Measurements from ENCODE around the gene GREB1.

Gene GREB1

DNA sequence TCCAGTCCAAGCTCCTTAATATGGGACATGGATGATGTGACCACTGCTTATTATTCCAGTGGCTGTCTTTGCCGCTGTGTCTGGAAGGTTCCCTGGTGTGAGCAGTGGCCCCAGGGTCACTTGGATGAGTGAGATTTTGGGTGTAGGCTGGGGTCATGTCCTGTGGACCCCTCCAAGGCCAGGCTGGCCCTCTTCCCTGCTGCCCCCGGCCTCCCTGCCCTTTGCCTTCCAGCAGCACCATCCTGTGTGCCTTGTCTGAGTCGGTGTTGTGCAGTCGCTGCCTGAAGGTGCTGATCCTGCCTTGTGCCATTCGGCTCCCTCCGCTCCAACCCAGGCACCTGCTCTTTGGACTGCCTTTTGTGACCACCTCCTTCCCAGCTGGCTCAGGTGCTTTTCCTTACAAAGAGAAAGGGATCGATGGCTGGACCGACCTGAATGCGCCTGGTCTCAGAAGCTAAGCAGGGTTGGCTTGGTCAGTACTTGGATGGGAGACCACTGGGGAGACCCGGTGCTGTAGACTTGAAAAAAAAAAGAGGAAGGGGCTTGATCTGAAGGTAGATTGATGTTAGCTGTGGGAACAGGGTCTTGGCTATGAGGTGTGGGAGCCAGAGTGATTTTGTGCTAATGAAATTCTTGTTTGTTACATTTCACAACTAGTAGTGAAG is 16.7 kb upstream of the GREB1 start:
- no peak for DNase-seq (ENCODE audit: low read depth)
- TF ChIP-seq, protein P1, sequence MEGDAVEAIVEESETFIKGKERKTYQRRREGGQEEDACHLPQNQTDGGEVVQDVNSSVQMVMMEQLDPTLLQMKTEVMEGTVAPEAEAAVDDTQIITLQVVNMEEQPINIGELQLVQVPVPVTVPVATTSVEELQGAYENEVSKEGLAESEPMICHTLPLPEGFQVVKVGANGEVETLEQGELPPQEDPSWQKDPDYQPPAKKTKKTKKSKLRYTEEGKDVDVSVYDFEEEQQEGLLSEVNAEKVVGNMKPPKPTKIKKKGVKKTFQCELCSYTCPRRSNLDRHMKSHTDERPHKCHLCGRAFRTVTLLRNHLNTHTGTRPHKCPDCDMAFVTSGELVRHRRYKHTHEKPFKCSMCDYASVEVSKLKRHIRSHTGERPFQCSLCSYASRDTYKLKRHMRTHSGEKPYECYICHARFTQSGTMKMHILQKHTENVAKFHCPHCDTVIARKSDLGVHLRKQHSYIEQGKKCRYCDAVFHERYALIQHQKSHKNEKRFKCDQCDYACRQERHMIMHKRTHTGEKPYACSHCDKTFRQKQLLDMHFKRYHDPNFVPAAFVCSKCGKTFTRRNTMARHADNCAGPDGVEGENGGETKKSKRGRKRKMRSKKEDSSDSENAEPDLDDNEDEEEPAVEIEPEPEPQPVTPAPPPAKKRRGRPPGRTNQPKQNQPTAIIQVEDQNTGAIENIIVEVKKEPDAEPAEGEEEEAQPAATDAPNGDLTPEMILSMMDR (IDR thresholded peaks at IDR 0.05; ENCODE audit: insufficient read depth, low read depth, low read length, missing control alignments) = no peak
- H3K4me3 ChIP-seq (ENCODE audit: low read length) = no peak overlapping the region

- TF ChIP-seq, protein P1 (IDR thresholded peaks at IDR 0.05; ENCODE audit: insufficient read depth, low read depth, low read length, missing control alignments) = no peak
- no peak overlapping the region for H3K4me3 ChIP-seq (ENCODE audit: low read length)
- no peak for DNase-seq (ENCODE audit: low read depth)
Observed at GRCh38 chr2:11517906-11518305, 15.9 kb upstream of the GREB1 start.

GRCh38 chr2:11520092-11520693 is 13.7 kb upstream of the GREB1 start:
- DNase-seq (ENCODE audit: low read depth) = no peak
- H3K4me3 ChIP-seq (ENCODE audit: low read length) = no peak overlapping the region
- TF ChIP-seq, protein P1 (IDR thresholded peaks at IDR 0.05; ENCODE audit: insufficient read depth, low read depth, low read length, missing control alignments) = no peak

DNA sequence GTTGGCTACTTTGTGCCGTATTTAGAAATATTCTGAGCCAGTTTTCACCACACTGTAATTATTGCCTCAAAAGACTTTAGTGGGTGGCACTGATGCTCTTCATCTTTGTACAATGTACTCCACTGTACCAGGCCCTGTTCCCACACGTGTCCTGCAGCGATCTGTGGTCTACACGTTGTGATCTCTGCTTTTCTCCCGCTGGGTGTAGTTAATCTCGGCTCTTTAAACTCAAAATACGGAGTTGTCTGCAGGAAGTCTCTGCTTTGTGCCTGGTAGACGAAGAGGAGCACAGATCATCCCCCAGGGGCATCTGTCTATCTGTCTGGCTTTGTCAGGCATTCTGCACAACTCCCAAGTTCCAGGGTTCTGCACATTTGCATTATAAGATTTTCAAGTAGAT is 12.1 kb upstream of the GREB1 start:
- TF ChIP-seq, protein P1 (IDR thresholded peaks at IDR 0.05; ENCODE audit: insufficient read depth, low read depth, low read length, missing control alignments) = no peak
- DNase-seq (ENCODE audit: low read depth) = no peak
- H3K4me3 ChIP-seq (ENCODE audit: low read length) = no peak overlapping the region

DNA sequence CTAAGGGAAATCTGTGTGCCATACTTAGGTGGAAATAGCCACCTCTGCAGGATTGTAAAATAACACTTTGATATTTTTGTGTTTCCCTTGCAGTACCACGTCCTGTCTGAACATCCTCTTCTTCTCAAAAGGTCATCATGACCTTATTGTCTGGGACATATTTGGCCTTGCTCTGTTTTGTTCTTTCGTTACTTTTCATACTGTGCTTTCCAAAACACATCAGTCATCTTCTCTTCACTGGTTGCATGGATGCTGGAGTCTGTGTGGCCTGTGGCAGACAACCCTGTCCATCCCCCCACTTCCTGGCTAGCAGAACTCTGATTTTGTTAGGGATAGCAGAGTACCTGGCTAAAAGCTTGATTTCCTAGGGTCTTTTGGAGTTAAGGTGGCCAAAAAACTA is 9.4 kb upstream of the GREB1 start:
- no peak for DNase-seq (ENCODE audit: low read depth)
- TF ChIP-seq, protein P1 (IDR thresholded peaks at IDR 0.05; ENCODE audit: insufficient read depth, low read depth, low read length, missing control alignments) = no peak
- no peak overlapping the region for H3K4me3 ChIP-seq (ENCODE audit: low read length)

DNA sequence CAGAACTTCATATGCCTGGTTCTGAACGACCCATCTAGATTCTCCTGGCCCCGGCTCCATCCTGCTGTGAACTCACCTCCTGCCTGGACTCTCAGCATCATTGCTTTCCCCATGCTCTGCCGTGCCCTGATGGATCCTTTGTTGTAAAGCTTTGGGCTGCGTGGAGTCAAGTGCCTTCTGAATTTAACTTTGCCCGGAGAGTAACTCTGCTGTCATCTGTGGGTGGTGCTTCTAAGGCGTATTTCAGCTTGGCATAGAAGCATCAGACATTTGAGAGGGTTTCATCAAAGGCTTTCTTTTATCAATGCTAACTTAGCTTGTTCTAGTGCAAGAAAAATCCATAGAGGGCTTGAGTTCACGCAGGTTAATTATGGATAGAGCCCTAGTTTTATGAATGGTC is 8.1 kb upstream of the GREB1 start:
- H3K4me3 ChIP-seq (ENCODE audit: low read length) = no peak overlapping the region
- TF ChIP-seq, protein P1 (IDR thresholded peaks at IDR 0.05; ENCODE audit: insufficient read depth, low read depth, low read length, missing control alignments) = no peak
- DNase-seq (ENCODE audit: low read depth) = no peak

GRCh38 chr2:11527001-11527400 is 6.8 kb upstream of the GREB1 start:
- H3K4me3 ChIP-seq (ENCODE audit: low read length) = no peak overlapping the region
- TF ChIP-seq, protein P1 (IDR thresholded peaks at IDR 0.05; ENCODE audit: insufficient read depth, low read depth, low read length, missing control alignments) = no peak
- DNase-seq (ENCODE audit: low read depth) = no peak
